Brain pericyte (primary cell): ENCODE data around the gene HCFC1.

Experiments
- DNase-seq: peaks from one replicate; pipeline ENCODE4 v3.0.0-alpha.2; 2012; ENCODE audit warnings: low read depth, low spot score

Gene HCFC1

GRCh38 chrX:153974003-153974725 is 2.5 kb upstream of the HCFC1 start:
- no peak for DNase-seq

DNA sequence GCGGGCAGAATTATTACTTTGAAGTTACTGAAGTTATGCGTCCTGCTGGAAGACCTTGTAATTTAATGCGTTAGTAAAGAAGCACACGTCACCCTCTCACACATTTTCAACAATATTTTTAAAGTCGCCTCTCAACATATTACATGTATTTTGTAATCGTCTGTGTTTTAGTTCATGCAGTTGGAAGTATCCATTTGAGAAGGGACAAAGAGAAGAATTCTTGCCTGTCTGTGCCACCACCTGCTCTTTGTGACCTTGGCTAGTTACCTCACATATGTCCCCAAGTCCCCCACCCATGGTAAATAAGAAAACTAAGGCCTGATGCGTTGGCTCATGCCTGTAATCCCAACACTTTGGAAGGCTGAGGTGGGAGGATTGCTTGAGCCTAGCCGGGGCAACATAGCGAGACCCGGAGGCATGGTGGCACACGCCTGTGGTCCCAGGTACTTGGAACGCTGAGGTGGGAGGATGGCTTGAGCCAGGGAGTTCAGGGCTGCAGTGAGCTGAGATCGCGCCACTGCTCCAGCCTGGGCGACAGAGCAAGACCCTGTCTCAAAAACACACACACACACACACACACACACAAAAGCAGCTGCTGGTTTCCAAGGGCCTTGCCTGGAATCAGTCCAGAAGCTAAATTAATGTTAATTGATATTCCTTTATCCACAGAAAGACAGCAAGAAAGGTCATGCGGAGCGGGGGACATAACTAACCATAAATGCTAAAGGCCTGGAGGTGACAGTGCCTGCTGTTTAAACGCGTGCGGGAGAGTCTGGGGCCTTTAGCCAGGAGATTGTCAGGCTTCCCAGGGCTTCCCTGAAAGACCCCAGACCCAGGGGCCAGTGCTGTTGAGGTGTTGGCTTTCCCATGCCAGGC is 1.7 kb upstream of the HCFC1 start:
- DNase-seq: no peak

DNA sequence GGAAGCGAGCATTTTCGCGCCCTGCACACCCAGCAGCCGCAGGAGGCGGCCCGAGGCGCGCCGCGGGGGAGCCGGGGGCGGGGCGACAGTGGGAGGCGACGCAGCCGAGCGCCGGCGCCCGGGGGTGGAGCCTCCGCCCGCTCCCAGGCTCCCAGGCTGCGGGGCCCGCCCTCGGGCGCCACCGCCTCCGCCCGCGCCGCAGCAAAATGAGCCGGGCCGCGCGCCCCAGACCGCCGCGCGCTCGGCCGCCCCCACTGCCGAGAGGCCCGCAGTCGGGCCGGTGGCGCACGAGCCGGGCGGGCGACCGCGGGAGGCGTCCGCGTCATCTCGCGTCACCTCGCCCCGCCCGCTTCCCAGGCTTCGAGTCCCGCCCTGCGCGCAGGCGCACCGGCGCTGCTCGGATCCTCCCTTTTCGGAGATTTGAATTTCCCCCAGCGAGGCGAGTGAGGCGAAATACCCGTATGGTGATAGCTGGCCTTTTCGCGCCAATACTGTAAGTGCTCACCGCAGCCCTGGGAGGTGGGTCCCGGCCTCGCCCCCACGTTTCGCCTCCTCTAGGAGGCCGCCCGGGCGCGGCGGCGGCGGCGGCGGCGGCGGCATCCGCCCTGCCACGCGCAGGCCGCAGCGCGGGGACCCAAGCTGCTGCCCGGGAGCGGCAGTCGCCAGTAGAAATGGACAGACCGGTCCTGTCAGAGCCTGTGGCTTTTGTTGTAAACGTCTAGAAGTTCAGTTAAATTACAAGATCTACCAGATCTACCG is 929 bp upstream of the HCFC1 start, which contains the start of gene TMEM187:
TMEM187 (plus strand) TSS at position 387 of the 759 bp plus-strand sequence. CDS start 9,309 bp downstream, outside the sequence.
- DNase-seq: no peak

GRCh38 chrX:153971124-153971449 is 531 bp downstream of the HCFC1 start:
- peak; percentile 61 for DNase-seq

- DNase-seq: no peak
Measured at GRCh38 chrX:153970357-153971123, 1.1 kb downstream of the HCFC1 start.

DNA sequence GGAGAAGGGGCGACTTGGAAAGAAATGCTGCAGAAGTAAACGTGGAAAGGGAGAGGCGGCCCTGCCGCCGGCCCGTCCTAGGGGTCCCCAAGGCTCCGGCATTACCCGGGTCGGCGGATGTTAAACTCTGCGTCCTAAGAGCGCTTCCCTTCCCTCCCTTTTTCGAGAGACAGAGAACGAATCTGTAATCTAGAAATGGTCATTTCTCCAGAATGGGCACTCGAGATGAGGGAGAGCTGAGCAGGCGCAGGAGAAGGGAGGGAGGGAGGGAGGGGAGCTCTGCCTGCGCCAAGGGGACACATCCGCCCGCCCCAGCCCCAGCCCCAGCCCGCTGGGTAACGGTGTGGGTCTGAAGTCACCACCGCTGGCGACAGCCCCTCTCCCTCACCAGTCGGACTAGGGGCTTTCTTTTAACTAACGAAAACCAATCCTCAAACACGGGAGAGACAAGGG is 1.7 kb downstream of the HCFC1 start:
- DNase-seq: no peak

DNA sequence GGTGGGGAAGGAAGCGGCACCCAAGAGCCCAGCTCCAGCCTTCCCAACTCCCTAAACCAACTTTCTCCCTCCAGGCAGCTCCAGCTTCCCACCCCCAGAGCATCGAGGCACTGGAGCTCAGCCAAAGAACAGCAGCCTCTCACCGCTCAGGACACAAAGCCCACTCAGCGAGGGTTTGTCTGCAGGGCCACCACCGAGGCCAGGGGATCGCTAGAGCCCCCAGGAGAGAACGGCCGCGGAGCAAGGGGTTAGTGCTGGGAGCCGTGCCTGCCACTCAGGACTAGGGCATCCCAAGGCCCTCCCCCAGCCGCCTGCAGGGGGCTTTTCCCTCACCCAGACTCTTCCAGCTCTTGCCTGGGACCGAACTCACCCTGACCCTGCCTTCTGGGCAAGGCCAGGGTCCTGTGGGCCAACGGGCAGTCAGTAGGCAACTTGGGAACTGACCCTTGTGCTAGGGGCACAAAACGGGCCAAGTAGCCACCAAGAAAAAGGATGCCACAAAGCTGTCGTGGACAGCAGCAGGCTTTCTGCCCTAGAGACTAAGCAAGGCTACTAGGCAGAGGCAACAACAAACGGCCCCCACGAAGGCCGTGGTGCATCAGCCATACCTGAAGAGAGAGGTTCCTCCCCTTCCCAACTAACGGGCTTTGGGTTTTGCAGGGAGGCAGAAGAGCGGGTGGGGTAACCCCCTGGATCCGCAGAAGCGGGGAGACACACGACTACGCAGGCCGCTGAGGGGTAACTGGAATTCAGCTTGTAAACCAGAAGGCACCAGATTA is 2.3 kb downstream of the HCFC1 start:
- no peak for DNase-seq

DNA sequence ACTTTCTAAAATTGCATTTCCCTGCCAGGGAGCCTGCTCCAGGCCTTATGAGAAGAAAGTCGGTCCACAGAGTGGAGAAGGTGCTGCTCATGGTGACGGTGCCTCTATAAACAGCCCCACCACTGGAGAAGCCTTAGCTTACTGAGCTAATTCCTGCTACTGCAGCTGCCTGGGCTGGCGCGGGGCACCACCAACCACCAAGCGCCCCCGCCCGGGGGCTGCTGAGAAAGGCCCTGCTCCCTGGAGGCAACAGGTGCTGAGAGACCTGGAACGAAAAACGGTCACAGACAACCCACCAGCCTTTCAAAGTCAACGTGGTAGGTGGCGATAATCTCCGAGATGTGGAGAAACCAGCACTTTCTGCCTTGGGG is 2.9 kb downstream of the HCFC1 start:
- DNase-seq: no peak

DNA sequence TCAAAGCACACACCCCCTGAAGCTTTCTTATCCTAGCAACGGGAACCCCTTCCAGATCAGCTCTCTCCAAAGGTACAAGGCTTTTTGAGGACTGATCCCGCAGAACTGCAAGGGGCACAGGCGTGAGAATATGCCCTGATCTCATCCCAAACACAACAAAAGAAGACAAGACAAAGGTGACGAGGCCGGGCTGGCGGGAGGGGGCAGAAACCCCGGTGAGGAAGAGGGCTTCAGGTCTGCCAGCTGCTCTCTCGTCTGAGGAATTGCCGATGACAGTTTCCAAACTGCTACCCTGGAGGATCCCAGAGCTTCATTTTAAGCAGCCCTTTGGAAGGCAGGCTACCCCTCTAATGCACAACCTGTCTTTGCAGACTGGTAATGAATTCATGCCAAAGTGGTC is 3.4 kb downstream of the HCFC1 start:
- no peak for DNase-seq

GRCh38 chrX:153967536-153968224 is 3.9 kb downstream of the HCFC1 start:
- no peak for DNase-seq

DNA sequence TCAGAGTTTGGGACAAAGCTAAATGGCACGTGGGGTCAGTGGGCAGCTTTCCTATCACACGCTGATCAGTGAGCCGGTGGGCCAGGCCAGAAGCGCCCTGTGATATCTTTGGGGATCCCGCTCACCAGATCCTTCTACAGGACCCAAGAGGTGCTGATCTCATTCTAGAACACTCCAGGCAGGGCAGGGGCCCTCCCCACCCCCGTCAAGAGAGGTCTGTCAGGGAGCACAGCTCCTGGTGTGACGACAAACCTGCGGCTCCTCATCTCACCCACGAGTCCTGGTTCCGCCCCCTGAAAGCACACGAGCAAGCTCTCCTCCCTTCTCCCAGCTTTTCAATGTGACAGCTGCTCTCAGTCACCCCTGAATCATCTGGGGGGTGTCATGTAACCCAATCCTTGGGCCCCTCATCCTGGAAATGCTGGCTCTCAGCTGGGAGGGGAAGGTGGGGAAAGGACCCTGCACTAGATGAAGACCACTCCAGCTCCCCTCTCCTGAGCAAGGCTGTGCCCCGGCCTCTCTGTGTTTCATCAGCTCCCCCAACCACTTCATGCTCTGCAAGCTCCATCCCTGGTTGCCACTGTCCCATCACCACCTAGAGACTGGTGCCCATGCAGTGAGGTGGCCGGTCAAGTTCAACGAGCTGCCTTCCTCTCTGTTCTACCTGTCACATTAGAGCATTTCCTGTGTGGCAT is 4.6 kb downstream of the HCFC1 start:
- no peak for DNase-seq

DNA sequence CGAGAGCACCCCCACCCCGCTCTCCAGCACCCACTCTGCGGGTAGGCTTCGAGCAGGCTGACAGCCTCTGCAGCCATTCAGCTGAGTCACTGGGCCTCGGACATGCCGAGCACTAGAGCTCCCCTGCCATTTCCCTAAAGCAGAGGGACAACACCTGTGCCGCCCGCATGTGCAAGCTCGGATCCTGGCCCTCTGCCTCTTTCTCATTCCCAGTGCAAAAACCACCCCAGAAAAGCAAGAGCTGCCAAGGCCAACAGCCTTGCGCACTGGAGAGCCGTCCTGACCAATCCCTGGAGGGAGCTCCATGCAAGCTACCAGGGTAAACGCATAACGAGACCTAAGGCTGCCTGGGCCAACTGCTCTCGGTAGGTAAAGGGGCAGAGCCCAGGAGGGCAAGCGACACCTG is 5.3 kb downstream of the HCFC1 start:
- DNase-seq: no peak

DNA sequence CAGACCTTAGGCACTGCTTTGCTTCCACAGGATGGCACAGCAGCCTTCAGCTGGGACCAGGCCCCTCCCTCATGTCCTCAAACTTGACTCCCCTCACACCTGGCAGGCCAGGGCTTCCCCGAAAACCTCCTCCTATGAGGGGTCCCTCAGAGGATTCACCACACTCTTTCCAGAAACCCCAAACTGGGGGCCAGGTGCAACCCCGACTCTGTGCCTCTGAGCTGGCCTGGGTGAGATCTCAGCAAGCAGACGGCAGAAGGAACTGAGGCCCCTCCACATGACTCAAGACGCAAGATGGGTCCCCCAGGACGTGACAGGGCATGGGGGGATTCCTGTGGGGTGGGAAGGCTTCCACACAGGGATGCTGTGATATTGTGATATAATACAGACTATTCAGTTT is 6.2 kb downstream of the HCFC1 start:
- no peak for DNase-seq

GRCh38 chrX:153964105-153964504 is 7.5 kb downstream of the HCFC1 start:
- no peak for DNase-seq

GRCh38 chrX:153963546-153963945 is 8.1 kb downstream of the HCFC1 start:
- DNase-seq: no peak

DNA sequence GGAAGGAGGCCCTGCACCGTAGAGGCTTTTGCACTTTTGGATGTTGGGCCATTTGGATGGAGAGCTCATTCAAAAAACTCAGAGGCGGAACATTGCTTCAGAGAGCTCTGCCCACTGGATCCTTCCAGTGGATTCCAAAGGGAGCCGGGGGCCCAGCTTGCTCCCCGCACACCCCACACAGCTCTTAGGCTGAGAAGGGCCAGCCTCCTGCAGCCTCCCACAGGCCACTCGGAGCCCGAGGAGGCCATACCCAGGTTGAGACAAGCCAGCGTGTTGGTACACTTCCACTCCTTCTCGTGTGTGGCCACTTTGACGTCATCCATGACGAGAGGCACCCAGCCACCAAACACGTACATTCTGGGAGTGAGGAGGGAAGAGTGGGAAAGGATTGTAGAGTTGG is 10.3 kb downstream of the HCFC1 start:
- DNase-seq: no peak

DNA sequence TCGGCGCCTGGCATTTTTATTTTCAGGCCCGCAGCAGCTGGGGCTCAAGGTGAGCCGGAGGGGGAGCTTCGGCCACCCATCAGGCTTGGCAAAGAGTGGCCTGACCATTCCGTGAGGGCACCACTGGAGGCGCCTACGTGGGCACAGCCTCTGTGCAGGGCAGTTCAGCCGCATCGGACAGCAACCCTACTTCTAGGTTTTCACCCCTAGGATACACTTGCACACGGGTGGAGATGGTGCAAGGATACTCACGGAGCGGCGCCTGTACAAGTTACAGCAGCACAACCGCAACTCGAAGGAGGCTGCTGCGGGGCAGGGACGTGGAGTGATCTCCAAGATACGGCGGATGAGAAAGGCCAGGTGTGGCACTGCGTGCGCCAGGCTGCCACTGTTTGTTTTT is 10.8 kb downstream of the HCFC1 start:
- DNase-seq: no peak

DNA sequence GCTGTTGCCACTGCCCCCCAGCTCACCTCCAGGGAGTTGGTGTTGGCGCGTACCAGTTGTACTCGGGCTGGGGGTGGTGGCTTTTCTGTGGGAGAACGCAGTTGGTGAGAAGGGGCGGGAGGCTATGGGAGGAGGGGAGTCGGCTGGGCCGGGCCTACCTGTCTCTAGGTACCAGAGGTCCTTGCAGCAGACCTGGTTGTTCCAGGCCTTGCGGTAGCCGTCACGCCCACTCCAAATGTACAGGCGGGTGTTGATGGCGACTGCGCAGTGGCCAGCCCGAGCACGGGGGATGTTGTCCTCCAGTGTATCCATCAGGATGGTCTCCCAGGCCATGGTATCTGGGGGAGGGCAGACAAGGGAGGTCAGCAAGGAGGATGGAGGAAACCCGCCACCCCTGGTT is 11.5 kb downstream of the HCFC1 start:
- DNase-seq: no peak

GRCh38 chrX:153959649-153960048 is 12.0 kb downstream of the HCFC1 start:
- no peak for DNase-seq

GRCh38 chrX:153958605-153959004 is 13.0 kb downstream of the HCFC1 start:
- no peak for DNase-seq
